AG10803 (cell line): ENCODE measurements around the gene SCGB1D4.
"Not testable (repeated sequence)": the region's sequence is repeated elsewhere in the genome, so short reads cannot be mapped to it uniquely, and the experiment has no call there.

ENCODE experiments used
- DNase-seq: peaks from one replicate; pipeline ENCODE4 v3.0.0; 2010; ENCODE audit warnings: low read depth
- H3K4me3 ChIP-seq: 2 replicates; pipeline ENCODE4 v1.5.1; 2011; ENCODE audit warnings: mild to moderate bottlenecking, low read length, control low read depth
- TF ChIP-seq, protein P1 (sequence below): conservative IDR thresholded peaks from 2 replicates; pipeline ENCODE4 v1.5.1; 2011; ENCODE audit warnings: mild to moderate bottlenecking, low read length, control low read depth, inconsistent platforms

The SCGB1D4 gene, protein sequence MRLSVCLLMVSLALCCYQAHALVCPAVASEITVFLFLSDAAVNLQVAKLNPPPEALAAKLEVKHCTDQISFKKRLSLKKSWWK

DNA sequence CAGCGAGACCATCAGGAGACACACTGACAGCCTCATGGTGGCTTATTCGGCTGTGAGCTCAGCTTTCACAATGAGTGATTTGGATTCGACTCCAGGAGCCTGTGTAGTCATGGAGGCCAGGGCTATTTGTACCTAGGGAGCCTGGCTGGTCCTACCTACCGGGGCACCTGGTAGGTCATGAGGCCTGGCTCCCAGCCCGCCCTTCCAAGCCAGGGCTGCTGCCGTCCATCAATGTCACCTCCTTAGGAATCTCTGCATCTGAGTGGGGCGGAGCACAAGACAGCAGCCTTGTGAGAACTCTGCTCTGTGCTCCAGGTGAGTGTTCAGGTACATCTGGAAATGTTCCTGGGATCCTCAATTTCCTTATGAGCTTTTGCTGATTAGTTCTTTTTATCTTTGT, at the start of gene SCGB1D4:
Gene SCGB1D4, minus strand, starts transcription at position 101 of the 400 bp plus-strand sequence. Its CDS starts 65 bp downstream, at position 36.
- H3K4me3 ChIP-seq: no peak within 1 kb of the TSS
- TF ChIP-seq, protein P1, sequence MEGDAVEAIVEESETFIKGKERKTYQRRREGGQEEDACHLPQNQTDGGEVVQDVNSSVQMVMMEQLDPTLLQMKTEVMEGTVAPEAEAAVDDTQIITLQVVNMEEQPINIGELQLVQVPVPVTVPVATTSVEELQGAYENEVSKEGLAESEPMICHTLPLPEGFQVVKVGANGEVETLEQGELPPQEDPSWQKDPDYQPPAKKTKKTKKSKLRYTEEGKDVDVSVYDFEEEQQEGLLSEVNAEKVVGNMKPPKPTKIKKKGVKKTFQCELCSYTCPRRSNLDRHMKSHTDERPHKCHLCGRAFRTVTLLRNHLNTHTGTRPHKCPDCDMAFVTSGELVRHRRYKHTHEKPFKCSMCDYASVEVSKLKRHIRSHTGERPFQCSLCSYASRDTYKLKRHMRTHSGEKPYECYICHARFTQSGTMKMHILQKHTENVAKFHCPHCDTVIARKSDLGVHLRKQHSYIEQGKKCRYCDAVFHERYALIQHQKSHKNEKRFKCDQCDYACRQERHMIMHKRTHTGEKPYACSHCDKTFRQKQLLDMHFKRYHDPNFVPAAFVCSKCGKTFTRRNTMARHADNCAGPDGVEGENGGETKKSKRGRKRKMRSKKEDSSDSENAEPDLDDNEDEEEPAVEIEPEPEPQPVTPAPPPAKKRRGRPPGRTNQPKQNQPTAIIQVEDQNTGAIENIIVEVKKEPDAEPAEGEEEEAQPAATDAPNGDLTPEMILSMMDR: no peak
- DNase-seq: no peak

DNA sequence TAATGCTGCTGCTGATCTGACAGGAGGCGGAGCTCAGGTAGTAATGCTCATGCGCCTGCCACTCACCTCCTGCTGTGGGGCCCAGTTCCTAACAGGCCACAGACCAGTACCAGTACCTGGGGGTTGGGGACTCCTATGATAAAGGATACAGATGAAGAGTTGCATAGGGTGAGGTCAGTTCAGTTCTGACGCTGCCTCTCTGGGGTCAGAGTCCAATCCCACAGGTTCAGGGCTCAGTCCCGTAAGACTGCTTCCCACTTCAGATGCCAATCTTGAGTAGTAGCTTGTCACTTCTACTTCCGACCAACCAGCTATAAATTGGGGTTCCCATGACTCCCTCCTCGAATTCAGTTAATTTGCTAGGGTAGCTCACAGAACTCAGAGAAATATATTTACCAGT, 47.0 kb upstream of the SCGB1D4 start:
- TF ChIP-seq, protein P1: no peak
- H3K4me3 ChIP-seq: no peak overlapping the region

DNA sequence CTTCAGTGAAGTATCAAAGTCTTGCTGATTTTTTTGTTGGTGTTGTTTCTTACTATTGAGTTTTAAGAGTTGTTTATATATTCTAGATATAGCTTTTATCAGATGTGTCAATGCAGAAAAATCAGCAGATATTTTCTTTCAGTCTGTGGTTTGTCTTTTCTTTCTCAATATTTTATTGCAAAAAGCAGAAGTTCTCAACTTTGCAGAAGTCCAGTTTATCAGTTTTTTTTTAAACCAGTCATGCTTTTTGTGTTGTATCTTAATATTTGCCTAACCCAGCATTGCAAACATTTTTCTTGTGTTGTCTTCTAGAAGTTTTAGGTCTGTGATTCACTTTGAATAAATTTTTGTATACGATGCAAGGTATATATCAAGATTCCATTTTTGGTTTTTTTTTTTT, 45.3 kb upstream of the SCGB1D4 start:
- H3K4me3 ChIP-seq: no peak overlapping the region
- TF ChIP-seq, protein P1: no peak
- DNase-seq: no peak

More for the DNA sequence above, 47.0 kb upstream of the SCGB1D4 start:
- no peak for DNase-seq

DNA sequence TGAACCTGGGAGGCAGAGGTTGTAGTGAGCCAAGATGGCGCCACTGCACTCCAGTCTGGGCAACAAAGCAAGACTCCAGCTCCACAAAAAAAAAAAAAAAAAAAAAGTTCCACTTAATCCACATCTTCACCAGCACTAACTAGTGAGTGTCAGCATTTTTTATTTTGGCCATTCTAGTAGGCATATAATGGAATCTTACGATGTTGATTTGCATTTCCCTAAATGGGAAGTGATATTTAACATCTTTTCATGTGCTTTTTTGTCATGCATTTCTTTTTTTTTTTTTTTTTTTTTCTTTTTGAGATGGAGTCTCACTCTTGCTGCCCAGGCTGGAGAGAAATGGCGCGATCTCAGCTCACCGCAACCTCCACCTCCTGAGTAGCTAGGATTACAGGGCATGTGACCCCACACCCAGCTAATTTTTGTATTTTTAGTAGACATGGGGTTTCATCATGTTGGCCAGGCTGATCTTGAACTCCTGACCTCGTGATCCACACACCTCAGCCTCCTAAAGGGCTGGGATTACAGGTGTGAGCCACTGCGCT, 44.8 kb upstream of the SCGB1D4 start:
- not testable (repeated sequence) for DNase-seq, H3K4me3 ChIP-seq

DNA sequence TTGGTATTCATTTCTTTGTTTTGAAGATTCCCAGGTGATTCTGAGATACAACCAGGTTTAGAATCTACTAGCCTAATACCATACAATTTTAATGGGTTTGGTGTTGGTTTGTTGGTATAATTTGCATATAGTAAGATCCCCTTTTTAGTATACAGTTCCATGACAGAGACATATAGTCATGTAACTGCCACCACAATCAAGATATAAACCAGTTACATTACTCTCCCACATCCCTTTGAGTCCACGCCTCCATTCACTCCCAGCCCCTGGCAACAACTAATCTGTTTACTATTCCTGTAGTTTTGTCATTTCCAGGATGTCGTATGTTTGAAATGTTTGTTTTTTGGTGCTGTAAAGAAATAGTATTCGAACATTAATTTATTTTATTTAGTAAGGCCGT, 42.7 kb upstream of the SCGB1D4 start:
- DNase-seq: no peak
- no peak overlapping the region for H3K4me3 ChIP-seq
- TF ChIP-seq, protein P1: no peak

DNA sequence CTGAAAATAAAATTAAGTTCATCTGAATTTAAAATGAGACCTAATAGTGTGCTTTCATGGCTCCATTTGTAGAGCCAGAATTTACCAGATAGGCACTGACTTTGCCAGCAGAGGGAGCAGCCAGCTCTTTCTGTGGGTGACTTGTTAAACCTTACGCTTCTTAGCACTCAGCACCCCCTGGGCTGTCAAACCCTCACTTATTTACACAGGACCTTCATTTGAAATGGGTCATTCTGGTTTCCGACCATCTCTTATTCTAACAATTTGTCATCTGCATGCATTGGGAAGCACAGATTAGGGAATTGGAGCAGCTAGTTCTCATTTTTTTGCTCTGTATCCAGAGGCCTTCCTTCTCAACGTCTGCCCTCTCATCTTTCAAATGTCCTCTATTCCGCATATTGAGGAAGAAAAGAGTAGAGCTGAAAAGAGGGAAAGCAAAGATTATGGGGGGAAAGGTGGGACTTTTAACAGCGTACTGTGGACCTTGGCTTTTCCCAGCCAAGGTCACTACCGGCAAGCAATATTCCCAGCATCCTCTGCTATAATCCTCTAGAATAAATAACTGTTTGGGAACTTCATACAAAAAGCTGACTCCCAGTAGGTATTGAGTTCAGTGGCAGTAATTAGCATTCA, 41.5 kb upstream of the SCGB1D4 start:
- peak; percentile 44 for DNase-seq
- TF ChIP-seq, protein P1: peak; percentile 79
- no peak overlapping the region for H3K4me3 ChIP-seq

DNA sequence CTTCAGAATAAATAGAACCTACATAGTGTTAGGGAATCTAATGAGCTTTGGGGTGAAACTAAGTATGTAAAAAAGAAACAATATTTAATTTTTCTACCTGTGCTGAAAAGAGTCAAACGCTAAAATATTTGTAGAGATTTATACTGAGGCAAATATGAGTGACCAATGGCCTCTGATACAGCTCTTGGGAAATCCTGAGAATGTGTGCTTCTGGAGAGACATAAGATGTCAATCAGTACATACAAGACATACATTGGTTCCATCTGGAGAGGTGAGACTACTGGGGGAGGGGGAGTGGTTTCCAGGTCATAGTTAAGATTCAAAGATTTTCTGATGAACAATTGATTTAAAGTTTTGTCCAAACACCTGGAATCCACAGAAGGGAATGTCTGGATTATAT, 39.3 kb upstream of the SCGB1D4 start:
- no peak overlapping the region for H3K4me3 ChIP-seq
- TF ChIP-seq, protein P1: no peak
- no peak for DNase-seq
